HL-60/S4 (cell line): Measurements from ENCODE around the gene WDR88.

Experiments used
- in situ Hi-C: fragments of 300-500 bp; cut with MboI; formaldehyde crosslinking; loops from 2 replicates; pipeline ENCODE4 v1.14.3; 2022; ENCODE audit warnings: low sequenced_read_pairs

The WDR88 gene

GRCh38 chr19:33194532-33194885 lies 62.6 kb downstream of the WDR88 start:
- in situ Hi-C loops: no loop called here

- in situ Hi-C loops: no loop called here
These were observed 63.2 kb downstream of the WDR88 start for GRCh38 chr19:33194886-33195644.

GRCh38 chr19:33195645-33196347 lies 63.9 kb downstream of the WDR88 start:
- in situ Hi-C loops: no loop called here

GRCh38 chr19:33196446-33197193 lies 64.7 kb downstream of the WDR88 start:
- in situ Hi-C loops: no loop called here

GRCh38 chr19:33197591-33198000 lies 65.7 kb downstream of the WDR88 start:
- in situ Hi-C loops: no loop called here

- in situ Hi-C loops: no loop called here
These were observed 66.3 kb downstream of the WDR88 start for GRCh38 chr19:33198169-33198568.

GRCh38 chr19:33199441-33200265 lies 67.7 kb downstream of the WDR88 start:
- in situ Hi-C loops: no loop called here

GRCh38 chr19:33201473-33201872 lies 69.6 kb downstream of the WDR88 start:
- in situ Hi-C loops: no loop called here

- in situ Hi-C loops: no loop called here
These were observed 70.1 kb downstream of the WDR88 start for GRCh38 chr19:33201886-33202545.

- in situ Hi-C loops: no loop called here
These were observed 70.9 kb downstream of the WDR88 start for GRCh38 chr19:33202546-33203507.

- in situ Hi-C loops: no loop called here
These were observed 71.6 kb downstream of the WDR88 start for GRCh38 chr19:33203529-33203928.

GRCh38 chr19:33204136-33204973 lies 72.4 kb downstream of the WDR88 start:
- in situ Hi-C loops: no loop called here

GRCh38 chr19:33205110-33205509 lies 73.2 kb downstream of the WDR88 start:
- in situ Hi-C loops: no loop called here

GRCh38 chr19:33205531-33206260 lies 73.8 kb downstream of the WDR88 start:
- in situ Hi-C loops: no loop called here

GRCh38 chr19:33206261-33207039 lies 74.5 kb downstream of the WDR88 start:
- in situ Hi-C loops: no loop called here

- in situ Hi-C loops: no loop called here
These were observed 75.2 kb downstream of the WDR88 start for GRCh38 chr19:33207040-33207620.

- in situ Hi-C loops: no loop called here
These were observed 76.0 kb downstream of the WDR88 start for GRCh38 chr19:33207903-33208302.
